Activated CD4-positive, CD25-positive, alpha-beta regulatory T cell treated with anti-CD3 and anti-CD28 coated beads, Interleukin-2, amount 50 U/mL, for 72 hours (primary cell): ENCODE results near the gene SAMD4A.

ENCODE experiments used
- DNase-seq: peaks from one replicate; pipeline ENCODE4 v3.0.0; 2021

SAMD4A gene

DNA sequence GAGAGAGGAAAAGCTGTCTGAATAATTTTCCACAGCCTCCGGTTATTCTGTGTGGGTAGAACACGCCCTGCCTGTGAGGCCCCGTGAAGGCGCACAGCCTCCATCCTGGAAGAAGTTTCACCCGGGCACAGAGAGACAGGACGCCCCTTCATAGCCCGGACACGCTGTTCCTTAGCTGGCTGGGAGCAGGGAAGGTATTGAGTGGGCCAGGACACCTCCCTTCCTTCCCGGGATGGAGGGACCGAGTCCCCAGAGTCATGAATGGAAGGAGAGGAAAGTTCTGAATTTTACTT, 200.2 kb downstream of the SAMD4A start:
- no peak for DNase-seq

DNA sequence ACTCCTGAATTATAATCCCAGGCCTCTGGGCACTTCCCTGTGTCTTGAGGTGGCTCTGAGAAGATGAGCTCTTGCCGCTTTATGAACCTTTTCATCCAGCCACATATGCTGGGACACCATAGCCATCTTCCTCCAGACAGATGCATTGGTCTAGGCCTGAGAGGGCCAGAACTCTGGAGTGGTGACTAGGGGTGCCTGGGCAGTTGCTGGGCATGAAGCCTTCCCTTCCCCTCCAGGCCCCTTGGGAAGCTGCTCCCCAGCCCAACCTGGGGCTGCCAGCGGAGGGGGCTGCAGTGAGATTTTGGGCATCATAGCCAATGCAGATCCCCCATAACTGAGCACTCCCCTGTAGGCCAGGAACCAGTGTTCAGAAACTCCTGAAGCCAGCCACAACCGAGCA, 200.5 kb downstream of the SAMD4A start:
- no peak for DNase-seq

DNA sequence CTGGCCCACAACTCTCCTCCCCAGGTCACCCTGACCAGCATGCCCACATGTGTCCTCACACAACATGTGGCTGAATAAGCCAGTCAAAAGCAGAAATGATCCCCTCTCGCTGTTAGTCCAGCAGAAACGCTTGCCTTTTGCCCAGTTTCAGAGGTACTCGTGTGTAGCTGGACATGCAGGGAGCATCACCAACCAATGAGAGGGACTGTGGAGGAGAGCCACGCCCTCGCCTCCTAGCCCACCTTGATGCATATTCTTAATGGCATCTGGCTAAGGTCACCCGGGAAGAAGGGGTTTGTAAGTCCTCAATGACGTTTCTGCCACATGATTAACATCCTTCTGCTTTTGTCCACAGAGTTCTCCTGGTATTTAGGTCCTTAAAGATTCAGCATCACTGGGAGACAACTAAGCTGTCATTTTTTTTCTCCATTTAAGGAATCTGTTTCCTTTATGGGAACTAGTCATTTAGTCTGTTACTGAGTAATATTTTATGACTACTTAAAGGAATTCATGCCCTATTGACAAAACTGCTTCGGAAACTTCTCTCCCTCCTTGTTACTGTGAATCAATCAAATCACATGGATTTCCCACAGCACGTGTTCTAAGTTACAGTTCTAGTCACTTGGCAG, 201.7 kb downstream of the SAMD4A start:
- no peak for DNase-seq

DNA sequence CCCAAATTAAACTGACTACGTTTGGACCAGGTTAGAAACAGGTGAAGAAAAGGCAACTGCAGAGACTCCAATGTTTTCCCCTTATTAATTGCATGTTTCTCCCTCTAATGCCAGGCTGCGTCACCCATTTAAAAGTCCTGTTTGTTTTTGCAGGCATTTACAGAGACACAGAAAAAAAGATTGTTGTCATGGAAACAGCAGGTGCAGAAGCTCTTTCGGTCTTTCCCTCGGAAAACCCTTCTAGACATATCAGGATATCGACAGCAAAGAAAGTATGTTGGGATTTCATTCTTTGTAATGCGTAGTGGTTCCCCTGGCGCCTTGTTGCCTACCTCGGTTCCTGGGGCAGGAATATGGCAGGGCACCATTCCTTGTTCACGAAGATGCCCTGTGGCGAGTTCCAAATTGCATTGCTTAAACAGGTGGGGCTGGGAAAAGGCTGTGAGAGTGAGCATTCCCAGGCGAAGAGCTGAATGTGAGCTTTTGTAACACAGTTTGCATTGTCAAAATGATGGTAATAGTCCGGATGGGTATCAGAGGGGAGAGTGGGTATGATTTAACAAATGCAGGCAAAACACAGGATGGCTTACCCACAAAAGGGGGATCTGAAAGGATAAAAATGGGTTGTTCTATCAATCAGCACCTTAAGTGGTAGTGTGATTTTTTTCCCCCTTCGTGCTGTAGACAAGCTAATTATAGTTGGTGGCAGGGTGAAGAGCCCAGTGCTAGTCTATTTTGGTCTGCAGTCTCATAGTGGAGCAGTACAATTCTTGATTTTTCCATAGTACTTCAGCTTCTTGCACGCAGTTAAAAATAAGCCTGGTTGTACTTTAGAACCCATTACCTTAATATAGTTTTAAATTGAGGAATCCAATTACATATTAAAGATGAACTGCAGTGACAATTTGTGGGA, 203.3 kb downstream of the SAMD4A start:
- no peak for DNase-seq

DNA sequence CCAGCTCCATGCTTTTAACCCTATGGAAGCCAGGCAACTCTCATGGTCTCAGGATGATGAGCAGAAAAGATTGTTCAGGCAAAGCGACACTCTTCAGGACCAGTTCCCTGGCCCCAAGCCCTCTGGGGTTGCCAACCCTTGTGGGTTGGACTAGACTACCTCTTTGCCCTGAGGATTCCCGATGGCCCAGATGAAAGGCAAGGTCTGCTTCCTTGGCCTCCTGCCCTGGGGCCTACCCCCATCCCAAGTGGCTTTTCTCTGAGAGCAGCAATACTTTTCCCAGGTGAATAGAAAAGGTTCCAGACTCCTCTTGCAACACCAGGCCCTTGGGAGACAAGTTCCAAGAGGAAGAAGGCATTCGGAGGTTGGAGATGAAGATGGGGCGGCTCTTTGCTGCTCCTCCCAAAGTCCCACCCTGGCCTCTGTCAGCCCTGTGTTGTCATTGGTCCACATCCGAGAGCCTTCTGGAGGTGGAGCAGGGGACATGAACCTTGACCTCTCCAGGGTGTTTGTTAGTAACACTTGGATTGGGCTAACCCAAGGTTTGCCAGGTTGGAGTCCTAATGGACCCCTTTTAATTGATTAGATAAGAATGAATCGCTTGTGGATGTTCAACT, 204.6 kb downstream of the SAMD4A start:
- DNase-seq, result no peak

DNA sequence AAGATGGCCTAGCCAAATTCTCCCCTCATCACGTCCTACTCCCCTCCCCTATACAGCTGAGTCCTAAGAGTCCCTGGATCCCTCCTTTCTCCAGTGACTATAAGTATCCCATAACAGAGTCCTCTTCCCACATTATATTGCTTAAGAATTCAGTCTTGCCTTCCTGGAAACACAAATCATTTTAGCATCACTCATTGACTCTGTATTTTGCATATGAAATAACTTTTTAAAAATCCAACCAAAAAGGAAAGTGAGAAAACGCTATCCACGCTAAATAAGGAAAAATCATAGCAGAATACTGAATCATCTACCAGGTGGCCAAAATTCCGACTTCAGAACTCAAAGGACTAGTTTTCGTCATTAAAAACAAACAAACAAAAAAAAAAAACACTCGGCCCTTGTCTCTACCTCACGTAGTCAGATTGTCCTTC, 205.5 kb downstream of the SAMD4A start:
- DNase-seq, result no peak

DNA sequence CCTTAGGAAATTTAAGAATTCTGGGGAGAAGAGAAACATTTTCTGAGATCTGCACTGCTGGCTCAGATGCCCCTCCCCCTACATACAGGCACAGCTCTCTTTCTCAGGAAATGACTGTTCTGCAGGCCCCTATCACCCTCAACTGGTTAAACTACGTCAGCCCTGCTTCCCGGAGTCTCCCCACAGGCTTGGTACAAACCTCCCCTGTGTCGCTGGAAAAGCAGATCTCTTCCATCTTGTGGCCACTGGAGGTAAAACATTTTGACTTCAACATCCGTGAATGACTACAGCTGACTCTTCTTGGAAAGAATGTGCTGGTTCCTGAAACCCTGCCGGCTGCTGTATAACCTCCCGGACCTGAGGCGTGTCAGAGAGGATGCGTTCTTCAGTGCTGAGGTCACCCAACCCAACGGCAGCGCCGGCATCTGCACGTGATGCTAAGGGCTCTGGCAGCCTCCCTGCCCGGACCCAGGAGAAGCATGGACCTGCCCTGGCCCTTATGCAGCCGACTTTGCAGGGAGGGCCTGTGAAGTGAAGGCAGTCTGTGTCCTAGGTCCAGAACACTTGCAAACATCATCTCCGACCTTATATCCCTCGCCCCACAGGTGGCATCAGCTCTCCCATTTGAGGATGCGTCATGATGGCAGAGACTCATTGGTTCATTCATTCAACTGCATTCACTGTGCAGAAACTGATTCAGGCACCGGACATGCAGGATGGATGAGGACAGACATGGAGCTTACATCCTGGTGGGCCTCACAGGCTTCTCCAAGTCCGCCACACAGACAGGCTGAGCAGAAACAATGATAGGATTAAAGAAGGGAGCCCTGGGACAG, 206.5 kb downstream of the SAMD4A start:
- DNase-seq, result peak; percentile 68

DNA sequence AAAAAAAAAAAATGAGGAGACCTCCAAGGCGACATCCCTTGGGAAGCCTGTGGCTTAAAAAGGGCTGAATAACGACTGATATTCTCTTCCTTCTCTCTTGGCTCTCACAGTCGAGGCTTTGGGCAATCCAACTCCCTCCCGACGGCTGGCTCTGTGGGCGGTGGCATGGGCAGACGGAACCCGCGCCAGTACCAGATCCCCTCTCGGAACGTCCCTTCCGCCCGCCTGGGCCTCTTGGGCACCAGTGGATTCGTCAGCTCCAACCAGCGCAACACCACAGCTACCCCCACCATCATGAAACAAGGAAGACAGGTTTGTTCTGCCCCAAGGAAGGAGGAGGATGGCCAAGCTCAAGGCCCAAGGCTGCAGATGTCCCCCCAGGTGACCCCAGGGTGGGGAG, 207.9 kb downstream of the SAMD4A start:
- no peak for DNase-seq

DNA sequence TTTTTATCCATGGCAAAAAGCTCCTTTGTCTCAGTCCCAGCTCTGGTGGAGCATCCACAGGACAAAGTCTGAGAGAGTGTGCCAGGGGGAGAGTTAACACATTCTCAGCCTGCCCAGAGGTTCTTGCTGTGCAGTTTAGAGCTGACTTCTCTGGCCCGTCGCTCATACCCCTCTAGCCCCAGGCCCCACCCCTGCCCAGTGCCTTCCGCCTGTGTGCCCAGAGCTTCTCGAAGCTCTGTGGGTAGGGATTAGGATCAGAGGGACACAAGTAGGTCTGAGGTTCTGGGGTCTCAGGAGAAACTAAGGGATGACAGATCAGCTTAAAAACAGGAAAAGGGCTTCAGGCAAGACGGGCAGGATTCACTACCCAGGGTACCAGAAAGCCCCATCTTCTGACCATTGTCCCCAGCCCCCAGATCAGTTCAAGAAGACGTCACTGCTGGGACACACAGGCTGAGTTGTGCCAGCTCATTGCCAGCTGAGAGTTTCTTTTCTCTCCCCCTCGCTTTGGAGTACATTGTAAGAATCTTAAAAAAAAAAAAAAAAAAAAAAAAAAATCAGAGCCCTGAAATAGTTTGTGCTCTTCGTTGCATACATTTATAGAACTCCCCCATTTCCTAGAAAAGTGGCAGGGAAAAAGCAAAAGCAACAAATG, 208.7 kb downstream of the SAMD4A start:
- DNase-seq, result no peak

DNA sequence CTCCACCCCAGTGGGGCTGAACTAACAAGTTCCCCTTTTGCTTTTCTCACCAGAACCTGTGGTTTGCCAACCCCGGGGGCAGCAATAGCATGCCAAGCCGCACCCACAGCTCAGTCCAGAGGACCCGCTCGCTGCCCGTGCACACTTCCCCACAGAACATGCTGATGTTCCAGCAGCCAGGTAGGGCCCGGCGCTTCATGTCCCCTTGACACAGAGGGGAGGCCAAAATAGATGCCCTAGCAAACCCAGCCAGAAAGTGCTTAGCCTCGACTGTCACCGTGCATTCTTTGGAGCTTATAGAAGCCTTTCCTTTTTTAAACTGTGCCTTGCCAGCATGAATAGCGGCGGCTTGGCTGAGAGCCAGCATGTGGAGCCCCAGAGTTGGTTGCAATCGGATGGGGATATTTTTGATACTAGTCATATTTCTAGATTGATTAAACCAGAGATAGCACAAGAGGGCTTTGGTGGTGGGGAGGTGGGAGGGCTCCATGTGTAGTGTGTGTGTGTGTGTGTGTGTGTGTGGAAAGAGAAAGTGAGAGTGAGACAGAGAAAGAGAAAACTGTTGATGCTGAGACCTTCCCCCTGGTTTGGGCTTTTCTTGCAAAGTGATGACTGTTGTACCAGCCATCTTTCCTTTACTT, 209.6 kb downstream of the SAMD4A start:
- DNase-seq, result peak; percentile 49

DNA sequence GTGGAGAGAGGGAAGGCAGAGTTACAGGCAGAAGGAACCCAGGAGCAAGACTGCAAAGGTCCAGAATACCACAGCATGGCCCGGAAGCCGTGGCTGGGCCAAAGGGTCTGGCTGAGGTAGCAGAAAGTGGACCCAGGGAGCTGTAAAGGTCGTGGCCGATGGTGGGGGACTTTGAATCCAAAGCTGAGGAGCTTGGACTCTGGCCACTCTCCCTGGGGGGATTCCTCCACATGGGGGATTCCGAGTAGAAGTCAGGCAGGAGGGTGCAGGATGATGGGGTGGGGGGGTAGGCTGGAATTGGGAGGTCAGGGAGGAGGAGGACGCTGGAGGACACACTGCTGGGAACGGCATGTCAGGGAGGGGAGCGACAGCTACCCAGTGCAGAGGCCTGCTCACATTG, 210.5 kb downstream of the SAMD4A start:
- DNase-seq, result no peak

DNA sequence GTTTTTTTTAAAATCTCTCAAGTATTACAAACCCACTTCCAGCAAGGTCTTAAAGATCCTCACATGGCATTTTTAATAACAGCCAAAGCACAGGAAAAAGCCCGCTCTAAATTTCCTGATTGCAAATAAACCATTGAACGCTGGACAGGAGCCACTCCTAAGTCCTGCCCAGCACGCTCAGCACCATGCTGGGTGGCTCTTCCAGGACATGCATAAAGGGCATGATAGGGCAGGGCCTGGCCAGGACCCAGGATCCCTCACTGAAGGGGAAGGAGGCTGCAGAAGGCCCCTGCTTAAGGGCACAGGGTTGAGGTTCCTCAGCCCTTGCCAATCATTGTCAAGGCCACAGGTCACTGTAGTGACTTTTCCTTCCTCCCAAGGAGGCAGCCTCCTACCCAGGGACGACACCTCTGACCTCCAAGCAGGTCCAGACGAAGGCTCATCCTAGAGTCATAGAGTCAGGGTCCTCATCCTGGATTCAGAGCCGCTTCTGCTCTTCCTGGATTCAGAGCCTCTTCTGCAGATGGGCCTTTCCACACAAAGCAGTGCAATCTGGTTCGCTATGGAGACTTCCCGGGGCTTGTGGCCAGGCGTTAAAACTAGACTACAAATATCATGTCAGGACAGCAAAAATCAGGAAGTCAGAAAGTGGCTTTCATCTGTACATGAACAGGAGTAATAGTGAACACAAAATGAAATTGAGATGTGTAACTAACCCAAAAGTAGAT, 211.9 kb downstream of the SAMD4A start:
- DNase-seq, result no peak

DNA sequence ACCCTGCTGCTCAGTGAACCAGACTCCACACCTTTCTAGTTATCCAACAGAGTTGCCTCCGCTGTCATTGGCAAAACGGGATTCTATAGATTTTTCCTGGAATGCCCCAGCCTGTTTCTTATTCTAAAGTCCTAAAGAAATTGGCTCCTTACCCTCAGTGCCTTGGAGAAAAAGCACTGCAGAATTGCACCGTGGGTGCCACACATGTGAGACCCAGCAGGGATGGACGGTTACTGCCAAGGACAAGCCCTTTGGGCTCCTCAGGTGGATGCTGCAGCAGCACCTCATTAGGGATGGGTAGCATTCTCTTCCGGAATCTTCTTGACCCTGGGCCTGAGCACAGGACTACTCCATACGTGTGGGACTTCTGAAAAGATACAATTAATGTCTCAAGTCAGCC, 214.2 kb downstream of the SAMD4A start:
- no peak for DNase-seq

DNA sequence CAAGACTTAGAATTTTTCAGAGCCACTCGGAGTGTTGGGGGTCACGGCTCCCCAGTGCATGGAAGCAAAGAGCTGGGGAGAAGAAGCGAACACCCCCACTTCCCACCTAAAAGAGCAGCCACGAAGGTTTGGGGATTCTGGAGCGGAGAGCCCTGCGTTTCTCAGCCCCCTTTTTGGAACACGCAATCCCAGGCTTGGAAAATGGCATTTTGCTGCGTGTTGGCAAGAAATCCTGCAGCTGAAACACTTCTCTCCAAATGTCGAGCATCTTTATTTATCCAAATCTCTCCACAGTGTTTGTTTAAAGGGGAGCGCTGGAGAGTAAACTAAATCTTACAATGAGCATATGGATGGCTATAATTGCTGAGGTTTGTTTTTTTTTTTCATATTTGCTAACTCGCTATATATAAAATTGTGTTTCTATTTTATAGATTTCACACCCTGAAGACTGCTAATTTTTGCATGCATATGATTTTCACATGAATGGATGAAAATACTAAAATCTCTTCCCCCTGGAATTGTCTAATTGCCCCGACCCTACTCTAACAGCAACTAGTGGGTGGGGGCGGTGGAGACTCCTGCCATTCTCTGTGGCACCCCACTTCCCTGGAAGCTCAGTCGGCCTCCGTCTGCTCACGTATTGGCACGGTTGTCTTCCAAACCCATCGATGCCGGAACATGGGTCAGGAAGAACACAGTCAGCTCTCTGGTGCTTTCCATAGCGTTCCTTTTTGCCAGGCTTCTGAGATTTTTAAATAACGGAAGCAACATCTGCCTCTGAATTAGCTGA, 215.2 kb downstream of the SAMD4A start:
- DNase-seq, result no peak

DNA sequence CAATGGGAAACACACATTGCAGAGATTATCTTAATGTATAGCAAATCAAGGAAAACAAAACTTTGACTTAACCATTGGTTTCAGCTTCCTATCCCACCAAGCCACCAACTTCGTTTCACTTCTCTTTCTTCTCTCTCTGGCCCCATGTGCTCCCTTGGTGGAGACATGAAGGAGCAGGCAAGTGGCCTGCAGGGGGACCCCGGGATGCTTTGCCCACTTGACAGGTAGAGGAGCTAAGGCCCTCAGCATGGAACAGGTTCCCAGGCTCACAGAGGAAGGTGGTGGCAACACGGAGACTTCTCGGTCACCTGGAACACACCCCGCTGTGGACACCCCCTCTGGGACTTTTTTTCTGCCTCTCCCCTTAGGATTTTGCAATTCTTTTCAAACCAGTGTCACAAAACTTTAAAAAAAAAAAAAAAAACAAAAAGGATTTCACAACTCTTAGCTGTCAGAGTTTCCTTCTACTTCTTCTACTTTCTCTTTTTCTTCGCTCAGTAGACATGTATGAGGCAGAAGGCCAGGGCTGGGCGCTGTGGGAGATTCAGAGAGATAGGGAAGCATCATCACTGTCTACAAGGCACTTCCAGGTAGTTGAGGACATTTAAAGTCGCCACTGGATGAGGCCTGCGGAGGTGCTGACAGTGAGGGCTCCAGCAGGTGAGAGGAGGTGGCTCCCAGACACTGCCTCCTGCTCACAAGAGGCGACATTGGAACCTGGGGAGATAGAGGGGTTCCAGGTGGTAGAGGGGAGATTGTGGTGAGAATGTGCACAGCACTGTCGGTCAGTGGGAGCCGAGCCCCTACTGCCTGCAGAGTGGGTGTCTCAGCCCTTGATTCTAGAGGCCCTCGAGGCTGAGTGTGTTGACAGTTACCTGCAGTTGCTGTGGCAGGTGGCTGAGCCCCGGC, 216.1 kb downstream of the SAMD4A start:
- no peak for DNase-seq

DNA sequence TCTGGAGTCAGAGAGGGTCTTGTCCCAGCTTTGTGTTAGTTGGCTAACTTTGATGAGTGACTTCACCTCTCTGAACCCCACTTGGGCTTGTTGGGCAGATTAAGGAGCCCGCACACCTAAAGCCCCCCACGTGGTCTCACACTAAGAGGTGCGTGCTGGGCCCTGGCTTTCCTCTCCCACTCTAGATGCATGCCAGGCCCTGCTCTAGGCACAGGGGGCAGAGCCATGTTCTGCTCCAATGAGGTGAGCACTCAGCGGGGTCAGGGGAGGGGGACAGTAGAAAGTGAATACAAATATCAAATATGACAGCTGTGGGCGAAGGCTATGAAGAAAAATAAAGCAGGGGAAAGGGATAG, 216.7 kb downstream of the SAMD4A start:
- DNase-seq, result no peak

DNA sequence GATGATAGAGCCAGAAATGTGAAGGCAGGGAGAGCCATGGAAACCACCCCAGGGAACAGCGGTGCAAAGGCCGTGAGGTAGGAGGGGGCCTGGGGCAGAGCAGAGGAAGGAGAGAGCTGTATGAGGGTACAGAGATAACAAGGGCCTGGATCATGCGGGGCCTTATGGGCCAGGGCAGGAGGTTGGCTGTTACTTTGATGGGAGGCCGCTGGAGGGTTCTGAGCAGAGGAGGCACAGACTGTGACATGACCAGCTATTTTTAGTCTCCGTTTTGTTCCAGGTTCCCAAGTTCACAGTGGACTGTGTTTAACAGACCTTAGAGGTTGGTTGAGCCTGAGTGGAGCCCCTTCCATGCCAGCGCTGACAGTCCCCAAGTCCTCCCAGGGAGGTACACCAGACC, 217.1 kb downstream of the SAMD4A start:
- DNase-seq, result no peak

DNA sequence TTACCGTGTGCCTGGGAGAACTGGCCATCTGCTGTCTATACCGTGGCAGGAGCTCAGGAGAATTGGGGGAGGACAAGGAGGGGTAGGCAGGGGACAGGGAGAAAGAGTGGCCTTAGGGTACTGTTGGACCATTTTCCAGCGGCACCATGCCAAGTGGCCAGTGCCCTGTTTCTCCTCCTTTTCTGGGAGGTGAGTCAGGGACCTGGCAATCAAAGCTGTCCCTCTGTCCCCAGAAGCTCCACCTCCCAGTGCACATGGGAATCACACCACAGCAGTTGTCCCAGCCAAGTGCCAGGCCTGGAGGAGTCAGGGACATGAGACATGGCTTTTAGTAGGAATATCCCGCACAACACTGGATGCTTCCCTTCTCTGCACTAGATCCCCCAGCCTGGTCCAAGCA, 217.7 kb downstream of the SAMD4A start:
- DNase-seq, result no peak

DNA sequence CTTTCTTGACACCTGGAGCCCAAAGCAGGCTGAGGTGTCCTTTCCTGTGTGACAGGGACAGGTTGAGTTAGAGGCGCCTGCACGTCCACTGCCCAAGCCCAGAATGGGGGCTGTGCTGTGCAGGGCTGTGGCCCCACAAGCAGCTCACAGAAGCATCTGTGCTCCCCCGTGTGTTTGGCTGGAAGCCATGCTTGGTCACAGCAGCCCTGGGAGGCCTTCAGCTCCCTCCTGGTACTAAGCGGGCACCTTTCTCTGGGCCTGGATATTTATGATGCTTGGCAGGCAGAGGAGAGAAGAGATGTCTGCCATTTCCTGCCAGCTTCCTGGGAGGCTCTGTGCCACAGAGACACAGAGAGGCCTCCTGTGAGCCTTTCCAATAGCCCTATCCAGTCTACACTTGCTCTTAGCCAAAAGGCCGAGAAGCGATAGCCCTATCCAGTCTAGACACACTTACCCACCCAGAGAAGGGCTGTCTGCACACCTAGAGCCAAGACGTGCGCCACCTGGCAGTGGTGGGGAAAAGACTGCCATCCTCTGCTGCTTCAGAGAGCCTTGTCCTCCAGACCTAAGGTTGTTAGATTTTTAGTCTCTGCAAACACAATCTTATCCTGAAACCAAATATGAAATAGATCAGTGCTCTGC, 218.3 kb downstream of the SAMD4A start:
- no peak for DNase-seq
